LHCN-M2 (cell line): ENCODE results near the gene RYR2. TPM values are rescaled to one million over a fixed set of nuclear protein-coding genes. Genes with fewer than 3 reads are reported as not detected.
"Not testable (repeated sequence)": the region's sequence is repeated elsewhere in the genome, so short reads cannot be mapped to it uniquely, and the experiment has no call there.

Experiments used
- DNase-seq: peaks from one replicate; pipeline ENCODE4 v3.0.0-alpha.2; 2012; ENCODE audit warnings: low read depth
- total RNA-seq: library from RNA; depleted of rRNA; stranded (reverse); fragments of >200 nt; gene quantifications from 2 replicates; pipeline ENCODE4 v1.2.3, GENCODE V29; 2014

RYR2 gene
- total RNA-seq, 1 experiment from 2014 or later, result 0.06 TPM

- no peak for DNase-seq
Observed at GRCh38 chr1:237340892-237341291, 298.9 kb downstream of the RYR2 start.

GRCh38 chr1:237341391-237341790 is 299.4 kb downstream of the RYR2 start:
- no peak for DNase-seq

- no peak for DNase-seq
Observed at GRCh38 chr1:237342730-237343129, 300.7 kb downstream of the RYR2 start.

GRCh38 chr1:237352747-237353146 is 310.8 kb downstream of the RYR2 start:
- DNase-seq, result no peak

GRCh38 chr1:237353918-237354317 is 311.9 kb downstream of the RYR2 start:
- DNase-seq, result no peak

GRCh38 chr1:237355022-237355421 is 313.0 kb downstream of the RYR2 start:
- no peak for DNase-seq

GRCh38 chr1:237358555-237358954 is 316.6 kb downstream of the RYR2 start:
- DNase-seq, result no peak

GRCh38 chr1:237367758-237368157 is 325.8 kb downstream of the RYR2 start:
- no peak for DNase-seq

GRCh38 chr1:237371477-237371876 is 329.5 kb downstream of the RYR2 start:
- DNase-seq, result not testable (repeated sequence)

GRCh38 chr1:237383791-237384190 is 341.8 kb downstream of the RYR2 start:
- no peak for DNase-seq

GRCh38 chr1:237384213-237384612 is 342.2 kb downstream of the RYR2 start:
- DNase-seq, result no peak

GRCh38 chr1:237386362-237387143 is 344.6 kb downstream of the RYR2 start:
- DNase-seq, result peak; percentile 9

GRCh38 chr1:237387144-237387505 is 345.1 kb downstream of the RYR2 start:
- no peak for DNase-seq

GRCh38 chr1:237390823-237391222 is 348.8 kb downstream of the RYR2 start:
- DNase-seq, result no peak

GRCh38 chr1:237393632-237394031 is 351.6 kb downstream of the RYR2 start:
- no peak for DNase-seq

- no peak for DNase-seq
Observed at GRCh38 chr1:237394281-237394680, 352.3 kb downstream of the RYR2 start.

- DNase-seq, result no peak
Observed at GRCh38 chr1:237396426-237396825, 354.4 kb downstream of the RYR2 start.

- no peak for DNase-seq
Observed at GRCh38 chr1:237398751-237399150, 356.8 kb downstream of the RYR2 start.

- no peak for DNase-seq
Observed at GRCh38 chr1:237405912-237406311, 363.9 kb downstream of the RYR2 start.

GRCh38 chr1:237411621-237412020 is 369.6 kb downstream of the RYR2 start:
- no peak for DNase-seq

- DNase-seq, result no peak
Observed at GRCh38 chr1:237416924-237417655, 375.1 kb downstream of the RYR2 start.

GRCh38 chr1:237428809-237429208 is 386.8 kb downstream of the RYR2 start:
- no peak for DNase-seq

GRCh38 chr1:237429252-237429651 is 387.3 kb downstream of the RYR2 start:
- DNase-seq, result no peak
